IMR-90 (cell line): Measurements from ENCODE around the gene CFAP221.

Experiments
- BHLHE40 ChIP-seq: fragments of 150-350 bp; IDR thresholded peaks from 2 replicates; pipeline ENCODE4 v1.6.1; 2016; ENCODE audit warnings: mild to moderate bottlenecking, low read depth, low read length
- CEBPB ChIP-seq: IDR thresholded peaks from 2 replicates; pipeline ENCODE4 v1.6.1; 2012; ENCODE audit warnings: low read depth, low read length, improper control_type of control experiment
- CHD1 ChIP-seq: IDR thresholded peaks from 2 replicates; pipeline ENCODE4 v1.6.1; 2012; ENCODE audit warnings: low read depth, low read length, improper control_type of control experiment
- CTCF ChIP-seq: conservative IDR thresholded peaks from 2 replicates; pipeline ENCODE4 v1.5.1; 2012; ENCODE audit warnings: mild to moderate bottlenecking, low read depth, low read length, improper control_type of control experiment
- MAFK ChIP-seq: IDR thresholded peaks from 2 replicates; pipeline ENCODE4 v1.6.1; 2012; ENCODE audit warnings: low read depth, low read length, improper control_type of control experiment
- MXI1 ChIP-seq: IDR thresholded peaks from 2 replicates; pipeline ENCODE4 v1.6.1; 2012; ENCODE audit warnings: low read depth, mild to moderate bottlenecking, low read length, moderate library complexity, borderline replicate concordance
- NFE2L2 ChIP-seq: fragments of 150-350 bp; IDR thresholded peaks from 2 replicates; pipeline ENCODE4 v1.6.1; 2016; ENCODE audit warnings: low read depth, mild to moderate bottlenecking, low read length
- POLR2A ChIP-seq: IDR thresholded peaks from 2 replicates; pipeline ENCODE4 v1.6.1; 2012; ENCODE audit warnings: mild to moderate bottlenecking, low read depth, low read length
- RAD21 ChIP-seq: IDR thresholded peaks from 2 replicates; pipeline ENCODE4 v1.6.1; 2012; ENCODE audit warnings: low read length, improper control_type of control experiment
- RCOR1 ChIP-seq: IDR thresholded peaks from 2 replicates; pipeline ENCODE4 v1.6.1; 2012; ENCODE audit warnings: mild to moderate bottlenecking, low read length, improper control_type of control experiment; ENCODE audit not compliant: insufficient replicate concordance
- RFX5 ChIP-seq: IDR thresholded peaks from 2 replicates; pipeline ENCODE4 v1.8.0; 2012; ENCODE audit warnings: low read depth, mild to moderate bottlenecking, low read length, moderate library complexity
- SMC3 ChIP-seq: fragments of 150-350 bp; IDR thresholded peaks from 2 replicates; pipeline ENCODE4 v1.6.1; 2016; ENCODE audit warnings: low read depth, mild to moderate bottlenecking, antibody characterized with exemption, low read length, moderate library complexity
- TF ChIP-seq, protein P1 (sequence below): fragments of 150-350 bp; IDR thresholded peaks from 2 replicates; pipeline ENCODE4 v1.6.1; 2016; ENCODE audit warnings: low read depth, mild to moderate bottlenecking, low read length, moderate library complexity, borderline replicate concordance

DNA sequence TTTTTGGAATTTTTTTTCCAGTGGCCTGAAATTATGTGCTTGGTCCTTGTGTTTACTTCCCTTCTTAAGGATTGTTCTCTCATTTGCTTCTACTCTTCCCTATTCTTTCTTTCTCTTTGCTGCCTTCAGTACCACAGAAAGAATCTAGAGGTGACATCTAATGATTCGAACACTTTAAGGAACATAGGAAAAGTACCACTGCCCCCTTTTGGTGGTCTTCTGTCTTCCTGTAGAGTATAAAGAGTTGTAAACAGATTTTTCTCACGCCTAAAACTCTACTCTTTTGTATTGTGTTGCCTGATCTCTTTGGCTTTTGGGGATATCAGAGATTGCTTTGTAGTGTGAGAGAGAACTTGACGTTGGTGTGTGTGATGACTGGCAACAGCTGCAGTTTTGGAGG is 13.0 kb upstream of the CFAP221 start:
- TF ChIP-seq, protein P1, sequence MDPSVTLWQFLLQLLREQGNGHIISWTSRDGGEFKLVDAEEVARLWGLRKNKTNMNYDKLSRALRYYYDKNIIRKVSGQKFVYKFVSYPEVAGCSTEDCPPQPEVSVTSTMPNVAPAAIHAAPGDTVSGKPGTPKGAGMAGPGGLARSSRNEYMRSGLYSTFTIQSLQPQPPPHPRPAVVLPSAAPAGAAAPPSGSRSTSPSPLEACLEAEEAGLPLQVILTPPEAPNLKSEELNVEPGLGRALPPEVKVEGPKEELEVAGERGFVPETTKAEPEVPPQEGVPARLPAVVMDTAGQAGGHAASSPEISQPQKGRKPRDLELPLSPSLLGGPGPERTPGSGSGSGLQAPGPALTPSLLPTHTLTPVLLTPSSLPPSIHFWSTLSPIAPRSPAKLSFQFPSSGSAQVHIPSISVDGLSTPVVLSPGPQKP: no peak
- TF ChIP-seq CTCF (no peak), CEBPB (no peak), POLR2A (no peak), MXI1 (no peak), BHLHE40 (no peak), RCOR1 (no peak), MAFK (no peak), NFE2L2 (no peak), SMC3 (no peak), CHD1 (no peak), RAD21 (no peak), RFX5 (no peak)
